ENCODE data around the gene MAP3K9.

MAP3K9 gene

DNA sequence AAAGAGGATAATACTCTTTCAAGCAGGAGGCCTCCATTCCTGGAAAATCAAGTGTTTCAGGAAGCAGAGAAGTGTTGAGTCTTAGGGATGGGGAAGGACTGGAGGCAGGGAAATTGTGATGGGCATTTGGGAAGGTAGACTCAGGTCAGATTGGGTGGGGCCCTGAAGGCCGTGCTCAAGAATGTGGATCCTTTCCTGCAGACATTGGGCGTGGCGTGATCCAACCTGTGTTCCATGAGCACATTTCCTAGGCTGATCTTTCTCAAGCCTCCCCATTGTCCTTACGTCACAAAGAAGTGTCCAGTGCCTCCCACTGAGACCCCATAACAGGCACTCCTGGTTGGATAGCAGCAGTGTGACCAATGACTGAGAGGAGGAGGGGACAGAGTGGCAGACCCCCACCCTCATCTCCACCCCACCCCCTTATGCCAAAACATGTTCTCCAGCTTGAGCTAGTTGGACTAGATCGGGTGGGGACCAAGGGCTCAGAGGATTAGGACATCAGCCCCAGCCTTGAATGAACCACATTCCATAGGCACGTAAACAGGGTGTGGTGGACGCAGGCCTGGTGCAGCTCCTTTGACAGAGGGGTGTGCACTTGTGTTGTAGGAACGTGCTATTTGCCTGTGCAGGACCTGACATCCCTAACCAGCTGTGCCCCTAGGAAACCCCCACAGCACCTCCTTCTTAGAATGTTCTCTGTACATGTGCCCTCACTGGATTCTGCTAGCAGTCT lies 90.8 kb downstream of the MAP3K9 start:
- ATAC-seq: no peak
- TF ChIP-seq ZFP3 (CRISPR knock-in tag; IDR thresholded peaks at IDR 0.05) (no peak), ZFP30 (CRISPR knock-in tag; IDR thresholded peaks at IDR 0.05) (no peak), ESRRG (CRISPR knock-in tag; IDR thresholded peaks at IDR 0.05) (no peak), SNAI2 (CRISPR knock-in tag; IDR thresholded peaks at IDR 0.05) (no peak), GLIS3 (CRISPR knock-in tag; IDR thresholded peaks at IDR 0.05) (no peak), OSR1 (CRISPR knock-in tag; IDR thresholded peaks at IDR 0.05) (no peak), TOX (CRISPR knock-in tag; IDR thresholded peaks at IDR 0.05; ENCODE audit: borderline replicate concordance) (no peak)
- TF ChIP-seq, protein P1, sequence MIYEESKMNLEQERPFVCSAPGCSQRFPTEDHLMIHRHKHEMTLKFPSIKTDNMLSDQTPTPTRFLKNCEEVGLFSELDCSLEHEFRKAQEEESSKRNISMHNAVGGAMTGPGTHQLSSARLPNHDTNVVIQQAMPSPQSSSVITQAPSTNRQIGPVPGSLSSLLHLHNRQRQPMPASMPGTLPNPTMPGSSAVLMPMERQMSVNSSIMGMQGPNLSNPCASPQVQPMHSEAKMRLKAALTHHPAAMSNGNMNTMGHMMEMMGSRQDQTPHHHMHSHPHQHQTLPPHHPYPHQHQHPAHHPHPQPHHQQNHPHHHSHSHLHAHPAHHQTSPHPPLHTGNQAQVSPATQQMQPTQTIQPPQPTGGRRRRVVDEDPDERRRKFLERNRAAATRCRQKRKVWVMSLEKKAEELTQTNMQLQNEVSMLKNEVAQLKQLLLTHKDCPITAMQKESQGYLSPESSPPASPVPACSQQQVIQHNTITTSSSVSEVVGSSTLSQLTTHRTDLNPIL (CRISPR knock-in tag; IDR thresholded peaks at IDR 0.05; ENCODE audit: low read depth): no peak
- TF ChIP-seq, protein P2, sequence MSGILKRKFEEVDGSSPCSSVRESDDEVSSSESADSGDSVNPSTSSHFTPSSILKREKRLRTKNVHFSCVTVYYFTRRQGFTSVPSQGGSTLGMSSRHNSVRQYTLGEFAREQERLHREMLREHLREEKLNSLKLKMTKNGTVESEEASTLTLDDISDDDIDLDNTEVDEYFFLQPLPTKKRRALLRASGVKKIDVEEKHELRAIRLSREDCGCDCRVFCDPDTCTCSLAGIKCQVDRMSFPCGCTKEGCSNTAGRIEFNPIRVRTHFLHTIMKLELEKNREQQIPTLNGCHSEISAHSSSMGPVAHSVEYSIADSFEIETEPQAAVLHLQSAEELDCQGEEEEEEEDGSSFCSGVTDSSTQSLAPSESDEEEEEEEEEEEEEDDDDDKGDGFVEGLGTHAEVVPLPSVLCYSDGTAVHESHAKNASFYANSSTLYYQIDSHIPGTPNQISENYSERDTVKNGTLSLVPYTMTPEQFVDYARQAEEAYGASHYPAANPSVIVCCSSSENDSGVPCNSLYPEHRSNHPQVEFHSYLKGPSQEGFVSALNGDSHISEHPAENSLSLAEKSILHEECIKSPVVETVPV (CRISPR knock-in tag; IDR thresholded peaks at IDR 0.05): no peak

DNA sequence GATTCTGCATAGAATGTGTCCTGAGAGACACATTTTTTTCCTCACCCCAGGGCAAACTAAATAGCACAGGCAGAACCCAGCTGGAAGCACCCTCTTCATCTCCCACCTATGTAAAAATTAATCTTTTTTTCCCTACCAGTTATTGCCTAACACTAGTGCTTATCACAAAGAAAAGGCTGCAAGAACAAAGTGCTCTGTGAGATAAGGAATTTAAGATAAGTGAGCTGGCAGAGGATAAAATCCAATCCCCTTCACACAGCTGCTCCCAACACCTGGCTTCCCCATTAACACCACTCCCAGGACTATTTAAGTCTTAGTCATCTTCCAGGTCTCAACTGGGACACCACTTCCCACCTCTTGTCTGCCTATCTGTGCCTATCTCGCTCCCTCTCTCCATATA lies 92.4 kb downstream of the MAP3K9 start:
- no peak for TF ChIP-seq OSR1 (CRISPR knock-in tag; IDR thresholded peaks at IDR 0.05)
- no peak for TF ChIP-seq ZNF8 (CRISPR knock-in tag; IDR thresholded peaks at IDR 0.05)
- TF ChIP-seq, protein P3, sequence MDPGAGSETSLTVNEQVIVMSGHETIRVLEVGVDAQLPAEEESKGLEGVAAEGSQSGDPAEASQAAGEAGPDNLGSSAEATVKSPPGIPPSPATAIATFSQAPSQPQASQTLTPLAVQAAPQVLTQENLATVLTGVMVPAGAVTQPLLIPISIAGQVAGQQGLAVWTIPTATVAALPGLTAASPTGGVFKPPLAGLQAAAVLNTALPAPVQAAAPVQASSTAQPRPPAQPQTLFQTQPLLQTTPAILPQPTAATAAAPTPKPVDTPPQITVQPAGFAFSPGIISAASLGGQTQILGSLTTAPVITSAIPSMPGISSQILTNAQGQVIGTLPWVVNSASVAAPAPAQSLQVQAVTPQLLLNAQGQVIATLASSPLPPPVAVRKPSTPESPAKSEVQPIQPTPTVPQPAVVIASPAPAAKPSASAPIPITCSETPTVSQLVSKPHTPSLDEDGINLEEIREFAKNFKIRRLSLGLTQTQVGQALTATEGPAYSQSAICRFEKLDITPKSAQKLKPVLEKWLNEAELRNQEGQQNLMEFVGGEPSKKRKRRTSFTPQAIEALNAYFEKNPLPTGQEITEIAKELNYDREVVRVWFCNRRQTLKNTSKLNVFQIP (CRISPR knock-in tag; IDR thresholded peaks at IDR 0.05; ENCODE audit: borderline replicate concordance, low read depth): no peak
- TF ChIP-seq ARNTL (CRISPR knock-in tag; IDR thresholded peaks at IDR 0.05; ENCODE audit: borderline replicate concordance, low read depth): no peak
- TF ChIP-seq ISL1 (CRISPR knock-in tag; IDR thresholded peaks at IDR 0.05): no peak
- TF ChIP-seq PATZ1 (CRISPR knock-in tag; IDR thresholded peaks at IDR 0.05; ENCODE audit: borderline replicate concordance): no peak
- TF ChIP-seq SNAI2 (CRISPR knock-in tag; IDR thresholded peaks at IDR 0.05): no peak
- TF ChIP-seq ZNF70 (CRISPR knock-in tag; IDR thresholded peaks at IDR 0.05): no peak
- no peak for TF ChIP-seq BACH2 (CRISPR knock-in tag; IDR thresholded peaks at IDR 0.05; ENCODE audit: borderline replicate concordance)
- TF ChIP-seq PPARA (CRISPR knock-in tag; IDR thresholded peaks at IDR 0.05; ENCODE audit: borderline replicate concordance): no peak
- no peak for TF ChIP-seq ZNF565 (CRISPR knock-in tag; conservative IDR thresholded peaks at IDR 0.05; ENCODE audit: low read depth)
- TF ChIP-seq ESRRG (CRISPR knock-in tag; IDR thresholded peaks at IDR 0.05): no peak
- TF ChIP-seq TOX (CRISPR knock-in tag; IDR thresholded peaks at IDR 0.05; ENCODE audit: borderline replicate concordance): no peak
- TF ChIP-seq ZC3H10 (CRISPR knock-in tag; IDR thresholded peaks at IDR 0.05): no peak
- TF ChIP-seq ZFP30 (CRISPR knock-in tag; IDR thresholded peaks at IDR 0.05): no peak
- no peak for TF ChIP-seq TSHZ2 (CRISPR knock-in tag; IDR thresholded peaks at IDR 0.05)
- TF ChIP-seq ZFP3 (CRISPR knock-in tag; IDR thresholded peaks at IDR 0.05): no peak
- no peak for TF ChIP-seq GLIS3 (CRISPR knock-in tag; IDR thresholded peaks at IDR 0.05)
- no peak for ATAC-seq

DNA sequence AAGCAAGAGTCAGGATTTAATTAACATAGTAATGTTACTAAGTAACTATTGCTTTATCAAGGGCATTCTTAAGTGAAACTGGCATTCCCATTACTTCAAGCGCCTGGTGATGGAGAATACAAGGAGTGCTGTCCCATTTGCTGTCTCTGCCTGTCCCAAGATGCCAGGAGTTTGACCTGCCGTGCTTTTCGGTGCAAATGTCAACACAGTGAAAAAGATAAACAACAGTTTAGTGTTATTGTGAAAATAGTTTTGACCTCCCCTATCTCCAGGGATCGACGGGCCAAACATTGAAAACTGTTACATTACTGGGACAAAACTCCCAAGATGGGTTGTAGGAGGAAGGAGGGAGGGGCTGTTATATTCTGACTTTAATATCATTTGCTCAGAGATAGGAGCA lies 92.8 kb downstream of the MAP3K9 start:
- no peak for ATAC-seq
- TF ChIP-seq PPARA (CRISPR knock-in tag; IDR thresholded peaks at IDR 0.05; ENCODE audit: borderline replicate concordance) (no peak), ZFP3 (CRISPR knock-in tag; IDR thresholded peaks at IDR 0.05) (no peak), TSHZ2 (CRISPR knock-in tag; IDR thresholded peaks at IDR 0.05) (no peak)
- TF ChIP-seq, protein P1 (CRISPR knock-in tag; IDR thresholded peaks at IDR 0.05; ENCODE audit: low read depth): no peak
- TF ChIP-seq, protein P2 (CRISPR knock-in tag; IDR thresholded peaks at IDR 0.05): no peak
